Type B pancreatic cell (in vitro differentiated cells): ENCODE results near the gene FAM78A. TPM values are rescaled to one million over a fixed set of nuclear protein-coding genes. Genes with fewer than 3 reads are reported as not detected.

ENCODE experiments used
- DNase-seq: peaks from one replicate; pipeline ENCODE4 v3.0.0; 2021; ENCODE audit warnings: mixed read lengths; ENCODE audit not compliant: unreplicated experiment; ENCODE audit errors: extremely low spot score
- H3K27ac Mint-ChIP-seq: 2 replicates; pipeline ENCODE4 v1.8.0; 2021; ENCODE audit warnings: mild to moderate bottlenecking, mixed read lengths
- H3K27me3 Mint-ChIP-seq: 2 replicates; pipeline ENCODE4 v1.8.0; 2021; ENCODE audit warnings: mixed read lengths
- H3K36me3 Mint-ChIP-seq: 2 replicates; pipeline ENCODE4 v1.8.0; 2021; ENCODE audit warnings: mixed read lengths
- H3K4me1 Mint-ChIP-seq: one replicate; pipeline ENCODE4 v1.8.0; 2021; ENCODE audit warnings: mixed read lengths; ENCODE audit not compliant: unreplicated experiment
- H3K4me3 Mint-ChIP-seq: 2 replicates; pipeline ENCODE4 v1.8.0; 2021; ENCODE audit warnings: mild to moderate bottlenecking, mixed read lengths
- H3K9me3 Mint-ChIP-seq: 2 replicates; pipeline ENCODE4 v1.8.0; 2021; ENCODE audit warnings: mixed read lengths
- total RNA-seq: library from RNA; stranded (reverse); gene quantifications from 2 replicates; pipeline ENCODE4 v1.2.1, GENCODE V29; 2021; ENCODE audit warnings: low replicate concordance
- TF ChIP-seq, protein P1 (sequence below): fragments of 200-600 bp; sonication (generic); conservative IDR thresholded peaks from 2 replicates; pipeline ENCODE4 v1.5.0; 2021; ENCODE audit warnings: antibody characterized with exemption, mild to moderate bottlenecking

The FAM78A gene
- total RNA-seq, 1 donor from 2014 or later: 1.9 TPM

DNA sequence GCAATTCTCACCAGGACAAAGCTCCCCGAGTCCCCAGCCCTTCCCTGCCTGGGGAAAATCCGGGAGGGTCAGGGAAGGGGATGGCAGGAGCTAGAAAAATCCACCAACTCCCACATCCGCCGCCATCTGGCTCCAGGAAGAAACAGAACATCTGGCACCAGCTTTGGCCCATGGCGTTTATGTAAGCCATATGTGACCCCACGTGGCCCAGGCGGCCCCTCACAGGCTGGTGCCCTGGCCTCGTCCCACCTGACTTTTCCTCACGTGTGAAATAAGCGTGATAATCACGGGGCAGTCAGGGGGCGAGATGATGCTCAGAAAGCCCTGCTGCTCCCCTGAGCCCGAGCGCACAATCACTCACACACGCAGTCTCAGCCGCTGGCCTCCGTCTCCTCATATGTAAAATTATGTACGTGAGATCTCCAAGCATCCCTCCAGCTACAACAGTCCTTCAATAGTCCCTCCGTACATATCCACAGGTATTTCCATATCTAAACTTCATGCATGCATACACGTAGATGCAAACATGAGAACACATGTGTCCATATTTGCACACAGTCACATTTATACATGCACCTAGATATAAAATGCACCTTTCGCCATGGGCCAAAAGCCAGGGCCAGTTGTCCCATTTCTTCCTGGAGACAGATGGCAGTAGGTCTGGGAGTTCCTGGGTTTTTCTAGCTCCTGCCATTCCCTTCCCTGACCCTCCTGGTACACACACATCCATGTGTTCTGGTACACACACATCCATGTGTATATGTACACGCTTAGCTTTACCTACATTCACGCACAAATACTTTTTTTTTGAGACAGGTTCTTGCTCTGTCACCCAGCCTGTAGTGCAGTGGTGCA lies 42.1 kb upstream of the FAM78A start:
- Mint-ChIP-seq H3K4me1 (peaks cover 6% of the 10 kb centered on the region), H3K36me3 (no peaks in the 10 kb centered on the region), H3K9me3 (no peaks in the 10 kb centered on the region), H3K27me3 (no peaks in the 10 kb centered on the region), H3K27ac (no peak overlapping the region), H3K4me3 (no peak overlapping the region)
- DNase-seq: no peak
- TF ChIP-seq, protein P1, sequence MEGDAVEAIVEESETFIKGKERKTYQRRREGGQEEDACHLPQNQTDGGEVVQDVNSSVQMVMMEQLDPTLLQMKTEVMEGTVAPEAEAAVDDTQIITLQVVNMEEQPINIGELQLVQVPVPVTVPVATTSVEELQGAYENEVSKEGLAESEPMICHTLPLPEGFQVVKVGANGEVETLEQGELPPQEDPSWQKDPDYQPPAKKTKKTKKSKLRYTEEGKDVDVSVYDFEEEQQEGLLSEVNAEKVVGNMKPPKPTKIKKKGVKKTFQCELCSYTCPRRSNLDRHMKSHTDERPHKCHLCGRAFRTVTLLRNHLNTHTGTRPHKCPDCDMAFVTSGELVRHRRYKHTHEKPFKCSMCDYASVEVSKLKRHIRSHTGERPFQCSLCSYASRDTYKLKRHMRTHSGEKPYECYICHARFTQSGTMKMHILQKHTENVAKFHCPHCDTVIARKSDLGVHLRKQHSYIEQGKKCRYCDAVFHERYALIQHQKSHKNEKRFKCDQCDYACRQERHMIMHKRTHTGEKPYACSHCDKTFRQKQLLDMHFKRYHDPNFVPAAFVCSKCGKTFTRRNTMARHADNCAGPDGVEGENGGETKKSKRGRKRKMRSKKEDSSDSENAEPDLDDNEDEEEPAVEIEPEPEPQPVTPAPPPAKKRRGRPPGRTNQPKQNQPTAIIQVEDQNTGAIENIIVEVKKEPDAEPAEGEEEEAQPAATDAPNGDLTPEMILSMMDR: no peak

DNA sequence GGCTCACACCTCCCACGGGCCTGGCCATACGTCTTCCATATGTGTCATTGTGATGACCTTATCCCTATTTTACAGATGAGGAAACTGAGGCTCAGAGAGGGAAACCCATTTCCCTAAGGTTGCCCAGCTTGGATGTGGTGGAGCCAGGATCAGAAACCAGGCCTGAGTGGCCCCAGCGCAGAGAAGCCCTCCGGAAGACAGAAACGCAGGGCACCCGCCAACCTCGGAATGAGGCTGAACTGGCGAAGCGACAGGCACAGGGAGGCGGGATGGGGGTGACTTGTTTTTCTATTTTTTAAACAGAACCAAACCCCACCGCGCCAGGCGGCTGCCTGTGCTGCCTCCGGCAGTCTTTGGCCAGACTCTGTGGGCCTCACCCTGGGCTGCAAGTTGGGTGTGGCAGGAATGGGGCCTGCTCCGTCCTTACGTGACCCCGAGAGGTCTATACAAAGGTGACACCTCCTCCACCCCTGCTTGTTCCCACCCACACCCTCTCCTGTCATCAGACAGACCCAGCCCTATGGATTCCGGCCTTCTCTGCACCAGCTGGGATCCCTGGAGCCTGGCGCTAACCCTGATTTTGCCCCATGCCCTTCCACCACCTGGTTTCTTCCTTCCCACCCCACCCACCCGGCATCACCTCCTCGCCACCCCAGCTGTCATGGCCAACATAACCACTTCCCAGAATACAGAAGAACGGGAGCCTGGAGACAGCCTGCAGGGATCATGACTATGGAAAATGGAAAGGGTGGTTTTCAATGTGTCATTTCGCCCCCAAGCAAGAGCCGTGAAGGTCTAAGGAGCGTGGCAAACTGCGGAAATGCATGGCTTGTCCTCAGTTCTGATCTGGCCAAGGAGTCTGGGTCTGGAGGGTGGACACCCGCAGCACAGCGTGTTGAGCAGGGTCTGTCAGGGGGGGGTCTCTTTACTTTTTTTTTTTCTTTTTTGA lies 36.8 kb upstream of the FAM78A start:
- Mint-ChIP-seq H3K4me1 (no peaks in the 10 kb centered on the region), H3K27ac (peak overlapping the region; percentile 80), H3K4me3 (no peak overlapping the region), H3K27me3 (no peaks in the 10 kb centered on the region), H3K9me3 (no peaks in the 10 kb centered on the region), H3K36me3 (no peaks in the 10 kb centered on the region)
- no peak for DNase-seq
- TF ChIP-seq, protein P1: no peak

DNA sequence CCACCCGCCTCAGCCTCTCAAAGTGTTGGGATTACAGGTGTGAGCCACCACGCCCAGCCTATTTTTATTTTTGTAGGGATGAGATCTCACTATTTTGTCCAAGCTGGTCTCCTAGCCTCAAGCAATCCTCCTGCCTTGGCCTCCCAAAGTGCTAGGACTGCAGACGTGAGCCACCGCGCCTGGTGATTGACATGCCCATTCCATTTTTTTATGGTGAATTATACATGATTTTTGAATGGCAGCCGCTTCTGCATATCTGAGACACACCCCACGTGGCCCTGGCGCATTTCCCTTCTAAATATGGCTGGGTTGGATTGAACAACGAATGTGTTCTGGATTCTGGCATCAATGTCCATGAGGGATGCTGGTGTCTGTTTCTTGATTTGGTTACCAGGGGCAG lies 35.9 kb upstream of the FAM78A start:
- no peak for DNase-seq
- H3K4me3 Mint-ChIP-seq: no peak overlapping the region
- H3K27me3 Mint-ChIP-seq: no peaks in the 10 kb centered on the region
- H3K36me3 Mint-ChIP-seq: no peaks in the 10 kb centered on the region
- H3K9me3 Mint-ChIP-seq: no peaks in the 10 kb centered on the region
- H3K4me1 Mint-ChIP-seq: no peaks in the 10 kb centered on the region
- TF ChIP-seq, protein P1: no peak
- peak overlapping the region; percentile 80 for H3K27ac Mint-ChIP-seq

DNA sequence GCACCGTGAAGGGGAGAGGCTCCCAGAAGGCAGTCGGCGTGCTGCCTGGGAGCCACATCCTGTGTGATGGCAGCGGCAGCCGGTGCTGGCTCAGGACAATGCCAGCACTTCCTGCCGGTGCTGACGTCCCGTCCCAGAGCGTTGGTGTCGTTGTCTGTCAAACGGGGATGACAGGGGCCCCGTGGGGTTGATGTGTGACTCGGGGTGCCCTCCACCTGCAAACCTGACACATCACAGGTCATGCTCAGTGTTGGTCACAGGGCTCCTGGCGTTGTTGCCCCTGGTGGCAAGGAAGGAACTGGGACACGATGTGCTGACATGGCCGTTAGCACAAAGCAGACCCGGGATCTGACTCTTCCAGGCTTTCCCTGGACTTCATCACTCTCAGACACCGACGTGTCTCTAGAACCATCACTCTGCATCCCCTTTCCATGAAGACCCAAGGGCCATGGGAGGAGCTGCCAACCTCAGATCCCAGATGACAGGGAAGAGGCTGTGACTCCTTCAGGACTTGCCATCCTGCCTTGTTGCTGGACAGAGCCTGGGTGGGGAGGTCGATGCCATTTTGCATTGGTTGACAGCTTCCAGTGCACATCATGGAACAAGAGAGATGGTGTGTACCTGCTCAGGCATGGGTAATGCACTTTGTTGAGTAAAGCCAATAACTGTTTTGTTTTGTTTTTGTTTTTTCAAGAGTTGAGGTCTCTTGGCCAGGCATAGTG lies 34.7 kb upstream of the FAM78A start:
- TF ChIP-seq, protein P1: no peak
- H3K27me3 Mint-ChIP-seq: no peaks in the 10 kb centered on the region
- no peaks in the 10 kb centered on the region for H3K36me3 Mint-ChIP-seq

DNA sequence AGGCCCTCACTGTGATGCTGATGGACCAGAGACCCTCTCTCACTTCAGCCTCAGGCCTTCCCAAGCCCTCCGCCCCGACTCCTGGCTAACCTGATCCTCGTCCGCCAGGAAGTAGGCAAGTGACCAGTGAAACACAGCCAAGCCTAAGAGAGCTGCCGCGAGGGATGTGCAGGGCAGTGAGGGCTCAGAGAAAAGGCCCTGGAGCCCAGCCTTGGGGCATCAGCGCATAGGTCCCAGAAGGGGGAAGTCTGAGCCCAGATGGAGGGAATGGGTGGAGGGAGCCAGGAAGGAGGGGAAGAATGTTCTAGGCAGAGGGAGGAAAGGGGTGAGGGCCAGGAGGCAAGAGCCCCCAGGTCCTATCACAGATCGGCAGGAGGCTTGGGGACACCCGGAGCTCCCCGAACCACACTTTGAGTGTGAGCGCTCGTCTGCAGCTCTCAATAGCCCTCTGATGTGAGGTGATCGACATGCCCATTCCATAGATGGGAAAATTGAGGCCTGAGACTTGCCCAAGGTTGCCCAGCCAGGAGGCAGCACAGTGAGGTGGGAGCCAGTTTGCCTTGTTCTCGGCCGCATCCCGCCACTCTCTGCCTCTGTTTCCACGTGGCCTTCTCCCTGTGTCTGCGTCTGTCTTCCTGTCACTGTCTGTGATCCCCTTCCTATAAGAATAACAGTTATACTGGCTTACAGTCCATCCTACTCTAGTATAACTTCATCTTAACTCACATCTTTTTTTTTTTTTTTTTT lies 33.4 kb upstream of the FAM78A start:
- TF ChIP-seq, protein P1: no peak
- no peaks in the 10 kb centered on the region for H3K9me3 Mint-ChIP-seq
- H3K4me1 Mint-ChIP-seq: no peaks in the 10 kb centered on the region
- no peak overlapping the region for H3K27ac Mint-ChIP-seq
- no peaks in the 10 kb centered on the region for H3K27me3 Mint-ChIP-seq
- H3K4me3 Mint-ChIP-seq: no peak overlapping the region
- no peaks in the 10 kb centered on the region for H3K36me3 Mint-ChIP-seq
- DNase-seq: no peak

More for the DNA sequence above, 34.7 kb upstream of the FAM78A start:
- Mint-ChIP-seq H3K9me3 (no peaks in the 10 kb centered on the region), H3K4me3 (no peak overlapping the region), H3K4me1 (no peaks in the 10 kb centered on the region), H3K27ac (no peak overlapping the region)
- DNase-seq: no peak
